HepG2 (cell line): ENCODE data around the gene KLK11. TPM values are rescaled to one million over a fixed set of nuclear protein-coding genes. Genes with fewer than 3 reads are reported as not detected.

Experiments
- ATAC-seq: fragments of 200-7000 bp; cut with Tn5 transposase; 3 replicates; pipeline ENCODE4 v1.9.1; 2020; ENCODE audit warnings: mild to moderate bottlenecking, moderate library complexity
- BruUV-seq: library from RNA; stranded (reverse); fragments of 400-500 nt; replicated peaks from 2 replicates; lab custom pipeline; 2021; lab: Mats Ljungman, UMichigan
- CTCF ChIA-PET: fragments of 300-600 bp; formaldehyde crosslinking; extraction: SDS; loops from one replicate; lab custom pipeline; 2021; ENCODE audit warnings: low total read pairs, inconsistent platforms, low intra/inter-chr PET ratio; lab: Yijun Ruan, JAX
- POLR2A ChIA-PET: fragments of 350-600 bp; sonication (Branson Sonifier 250); formaldehyde crosslinking; loops from one replicate; lab custom pipeline; 2020; ENCODE audit warnings: antibody characterized with exemption, inconsistent platforms; lab: Yijun Ruan, JAX
- DNase-seq: peaks from one replicate; pipeline ENCODE4 v3.0.0-alpha.2; 2015; ENCODE audit warnings: low spot score
- FAIRE-seq: peaks from 3 replicates; lab custom pipeline; 2011; peaks lifted over from hg19 to GRCh38; lab: Jason Lieb, UNC
- H2AFZ ChIP-seq: one replicate; pipeline ENCODE4 v1.6.1; 2011; ENCODE audit warnings: low read length, inconsistent platforms
- H3K27ac ChIP-seq: fragments of 300-600 bp; 3 replicates; pipeline ENCODE4 v1.8.0; 2011; ENCODE audit warnings: mixed run types, mild to moderate bottlenecking, mixed read lengths, low read length, inconsistent platforms; ENCODE audit not compliant: insufficient read depth; ENCODE audit errors: extremely low read length
- H3K27me3 ChIP-seq, 2 experiments: fragments of 200-600 bp in 1 of 2; 2 replicates in 1 of 2; 3 replicates in 1 of 2; pipeline versions ENCODE4 v1.6.0 to v1.8.0; 2011; ENCODE audit warnings: low read length in 2 of 2, mild to moderate bottlenecking in 2 of 2, moderate library complexity in 2 of 2, inconsistent platforms in 1 of 2; ENCODE audit not compliant: insufficient read depth in 2 of 2, control insufficient read depth in 1 of 2
- H3K36me3 ChIP-seq, 2 experiments: fragments of 200-600 bp in 1 of 2; replicated peaks in 1 of 2; 2 replicates in 1 of 2; 3 replicates in 1 of 2; pipeline versions ENCODE4 v1.5.1 to v1.8.0; 2011; ENCODE audit warnings: low read length in 2 of 2, inconsistent platforms in 1 of 2; ENCODE audit not compliant: insufficient read depth in 2 of 2, control insufficient read depth in 1 of 2
- H3K4me1 ChIP-seq: 2 replicates; pipeline ENCODE4 v1.5.1; 2012; ENCODE audit warnings: low read length, inconsistent platforms; ENCODE audit not compliant: insufficient read depth
- H3K4me2 ChIP-seq: 2 replicates; pipeline ENCODE4 v1.6.0; 2011; ENCODE audit warnings: low read depth, low read length, inconsistent platforms
- H3K4me3 ChIP-seq, 3 experiments: fragments of 200-600 bp in 1 of 3; sonication (generic), shearing (Covaris generic) in 1 of 3; replicated peaks in 1 of 3; 2 replicates each; pipeline ENCODE4 v1.5.1; 2011 to 2016; ENCODE audit warnings: low read length in 3 of 3, inconsistent platforms in 2 of 3, low read depth in 2 of 3, mild to moderate bottlenecking in 2 of 3, control low read depth in 1 of 3, mixed read lengths in 1 of 3; ENCODE audit not compliant: insufficient read depth in 1 of 3
- H3K79me2 ChIP-seq: one replicate; pipeline ENCODE4 v1.6.1; 2011; ENCODE audit warnings: low read length, inconsistent platforms; ENCODE audit not compliant: insufficient read depth
- H3K9ac ChIP-seq: 2 replicates; pipeline ENCODE4 v1.6.0; 2011; ENCODE audit warnings: mild to moderate bottlenecking, low read depth, low read length, inconsistent platforms; ENCODE audit not compliant: insufficient read depth
- H3K9me3 ChIP-seq: 2 replicates; pipeline ENCODE4 v1.5.1; 2012; ENCODE audit warnings: mild to moderate bottlenecking, low read length
- H4K20me1 ChIP-seq: 2 replicates; pipeline ENCODE4 v1.6.0; 2011; ENCODE audit warnings: inconsistent platforms, mild to moderate bottlenecking, low read length, moderate library complexity; ENCODE audit not compliant: insufficient read depth
- CENPBD1 ChIP-seq: sonication (generic); formaldehyde crosslinking; IDR thresholded peaks from 2 replicates; pipeline ENCODE4 v1.8.0; 2022; ENCODE audit warnings: missing genetic modification reagents, low read depth, mild to moderate bottlenecking, borderline replicate concordance
- JDP2 ChIP-seq: sonication (generic); formaldehyde crosslinking; IDR thresholded peaks from 2 replicates; pipeline ENCODE4 v1.8.1; 2022; ENCODE audit warnings: missing genetic modification reagents, borderline replicate concordance
- MTF2 ChIP-seq: sonication (generic); formaldehyde crosslinking; IDR thresholded peaks from 2 replicates; pipeline ENCODE4 v1.5.0; 2020; ENCODE audit warnings: missing genetic modification reagents, borderline replicate concordance
- NFYB ChIP-seq: sonication (generic); formaldehyde crosslinking; IDR thresholded peaks from 2 replicates; pipeline ENCODE4 v1.4.0; 2020; ENCODE audit warnings: missing genetic modification reagents
- PRDM10 ChIP-seq: sonication (generic); formaldehyde crosslinking; IDR thresholded peaks from 2 replicates; pipeline ENCODE4 v1.4.0; 2020; ENCODE audit warnings: low read depth, missing genetic modification reagents
- SIN3A ChIP-seq: IDR thresholded peaks from 2 replicates; pipeline ENCODE4 v1.6.1; 2011; ENCODE audit warnings: low read depth, mild to moderate bottlenecking, control low read depth, low read length, borderline replicate concordance
- SRSF4 ChIP-seq: fragments of 200-400 bp; formaldehyde crosslinking; IDR thresholded peaks from one replicate; pipeline ENCODE4 v1.6.1; 2018; ENCODE audit warnings: mild to moderate bottlenecking, low read depth, low read length, moderate library complexity; ENCODE audit not compliant: poor library complexity, severe bottlenecking
- TIGD3 ChIP-seq: sonication (generic); formaldehyde crosslinking; IDR thresholded peaks from 2 replicates; pipeline ENCODE4 v1.5.1; 2020; ENCODE audit warnings: mild to moderate bottlenecking, missing genetic modification reagents, borderline replicate concordance
- ZNF549 ChIP-seq: sonication (generic); formaldehyde crosslinking; IDR thresholded peaks from 2 replicates; pipeline ENCODE4 v1.5.0; 2020; ENCODE audit warnings: missing genetic modification reagents
- ZNF737 ChIP-seq: sonication (generic); formaldehyde crosslinking; IDR thresholded peaks from 2 replicates; pipeline ENCODE4 v1.5.0; 2020; ENCODE audit warnings: missing genetic modification reagents, mild to moderate bottlenecking, borderline replicate concordance
- WGBS: methylation state at CpG from one replicate; pipeline ENCODE4 v1.1.6; 2017; ENCODE audit warnings: low lambda C conversion rate; 5-methylcytosine and 5-hydroxymethylcytosine counted together
- in situ Hi-C: cut with HindIII; loops from 2 replicates; pipeline ENCODE4 v1.10.0; 2017; ENCODE audit warnings: low pct_unique_long_range_greater_than_20kb; ENCODE audit not compliant: extremely low pct_ligation_motif_present
- intact Hi-C: fragments of 100-400 bp; cut with micrococcal nuclease; formaldehyde crosslinking; loops from one replicate; pipeline ENCODE4 v1.10.0; 2022; ENCODE audit not compliant: unreplicated experiment
- polyA plus RNA-seq, 8 experiments: library from polyadenylated mRNA; depleted of rRNA in 3 of 8; stranded (reverse) in 7 of 8; unstranded in 1 of 8; fragments of >200 nt; fragmentation: Illumina TruSeq in 4 of 8; extraction: Trizol in 4 of 8; gene quantifications; 2 replicates each; pipeline versions ENCODE4 v1.2.1 to v1.2.3, GENCODE V29; 2011 to 2016; ENCODE audit warnings: low read depth in 4 of 8, missing spikeins in 1 of 8, mixed read lengths in 1 of 8; ENCODE audit not compliant: insufficient read depth in 1 of 8
- total RNA-seq, 5 experiments: library from RNA; depleted of rRNA; stranded (reverse); fragments of >200 nt; fragmentation: Illumina TruSeq; extraction: Trizol; gene quantifications; 2 replicates each; pipeline ENCODE4 v1.2.3, GENCODE V29; 2016; ENCODE audit warnings: low read depth in 1 of 5
- TF ChIP-seq, protein P1 (sequence below): sonication (generic); formaldehyde crosslinking; IDR thresholded peaks from 2 replicates; pipeline ENCODE4 v1.9.0; 2021; ENCODE audit warnings: missing genetic modification reagents, borderline replicate concordance
- TF ChIP-seq, protein P2 (sequence below): sonication (generic); formaldehyde crosslinking; IDR thresholded peaks from 2 replicates; pipeline ENCODE4 v1.8.1; 2022; ENCODE audit warnings: low read depth, mild to moderate bottlenecking, missing genetic modification reagents

Gene KLK11
- total and polyA plus RNA-seq, 2 of the 13 experiments (the other 11 are each of a cell fraction or from before 2014, with no cell fraction given), result not detected

DNA sequence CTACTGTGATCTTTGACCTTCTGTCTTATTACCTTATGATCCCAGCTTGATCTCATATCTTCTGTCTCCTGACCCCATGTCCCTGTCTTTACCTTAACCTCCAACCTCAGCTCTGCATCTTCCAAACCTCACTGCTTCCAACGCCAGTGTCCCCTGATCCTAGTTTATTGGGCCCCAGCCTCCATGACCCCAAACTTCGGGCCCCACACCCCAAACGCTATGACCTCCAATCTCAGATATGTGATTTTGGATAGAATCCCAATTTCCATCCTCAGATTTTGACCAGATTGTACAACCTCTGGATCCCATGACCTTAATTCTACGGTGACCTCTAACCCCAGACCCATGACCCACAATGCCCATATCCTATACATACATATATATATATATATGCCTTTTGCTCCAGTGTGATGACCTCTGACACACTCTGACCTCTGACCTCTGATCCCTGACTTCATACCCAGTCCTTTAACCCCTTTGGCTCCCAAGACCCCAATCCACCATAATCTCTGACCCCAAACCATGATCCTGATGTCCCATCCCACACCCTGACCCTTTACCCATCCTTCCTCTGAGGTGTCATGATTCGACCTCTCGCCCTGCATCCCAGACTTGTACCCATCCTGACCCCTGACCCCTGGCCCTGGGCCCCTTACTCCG, 4.9 kb upstream of the KLK11 start:
- ATAC-seq (no peak), DNase-seq (no peak)
- CTCF ChIA-PET, result no interaction called here
- Histone ChIP-seq H3K9ac (no peak overlapping the region), H3K4me3 (no peak overlapping the region), H3K9me3 (no peaks in the 10 kb centered on the region), H3K4me1 (no peaks in the 10 kb centered on the region), H3K4me2 (no peak overlapping the region), H3K27ac (no peak overlapping the region), H3K36me3 (no peaks in the 10 kb centered on the region), H3K79me2 (no peaks in the 10 kb centered on the region), H2AFZ (no peak overlapping the region), H4K20me1 (no peaks in the 10 kb centered on the region)
- POLR2A ChIA-PET, result no interaction called here
- no TSS peak for BruUV-seq
- WGBS, result 18% methylated on average over 7 of the region's 7 CpGs
- TF ChIP-seq JDP2 (no peak), SRSF4 (no peak), SIN3A (no peak), MTF2 (no peak), TIGD3 (CRISPR knock-in tag) (no peak), ZNF737 (CRISPR knock-in tag) (no peak), CENPBD1 (no peak), ZNF549 (CRISPR knock-in tag) (no peak), NFYB (CRISPR knock-in tag) (no peak), PRDM10 (CRISPR knock-in tag) (no peak)
- TF ChIP-seq, protein P1, sequence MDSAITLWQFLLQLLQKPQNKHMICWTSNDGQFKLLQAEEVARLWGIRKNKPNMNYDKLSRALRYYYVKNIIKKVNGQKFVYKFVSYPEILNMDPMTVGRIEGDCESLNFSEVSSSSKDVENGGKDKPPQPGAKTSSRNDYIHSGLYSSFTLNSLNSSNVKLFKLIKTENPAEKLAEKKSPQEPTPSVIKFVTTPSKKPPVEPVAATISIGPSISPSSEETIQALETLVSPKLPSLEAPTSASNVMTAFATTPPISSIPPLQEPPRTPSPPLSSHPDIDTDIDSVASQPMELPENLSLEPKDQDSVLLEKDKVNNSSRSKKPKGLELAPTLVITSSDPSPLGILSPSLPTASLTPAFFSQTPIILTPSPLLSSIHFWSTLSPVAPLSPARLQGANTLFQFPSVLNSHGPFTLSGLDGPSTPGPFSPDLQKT (CRISPR knock-in tag), result no peak
- TF ChIP-seq, protein P2, sequence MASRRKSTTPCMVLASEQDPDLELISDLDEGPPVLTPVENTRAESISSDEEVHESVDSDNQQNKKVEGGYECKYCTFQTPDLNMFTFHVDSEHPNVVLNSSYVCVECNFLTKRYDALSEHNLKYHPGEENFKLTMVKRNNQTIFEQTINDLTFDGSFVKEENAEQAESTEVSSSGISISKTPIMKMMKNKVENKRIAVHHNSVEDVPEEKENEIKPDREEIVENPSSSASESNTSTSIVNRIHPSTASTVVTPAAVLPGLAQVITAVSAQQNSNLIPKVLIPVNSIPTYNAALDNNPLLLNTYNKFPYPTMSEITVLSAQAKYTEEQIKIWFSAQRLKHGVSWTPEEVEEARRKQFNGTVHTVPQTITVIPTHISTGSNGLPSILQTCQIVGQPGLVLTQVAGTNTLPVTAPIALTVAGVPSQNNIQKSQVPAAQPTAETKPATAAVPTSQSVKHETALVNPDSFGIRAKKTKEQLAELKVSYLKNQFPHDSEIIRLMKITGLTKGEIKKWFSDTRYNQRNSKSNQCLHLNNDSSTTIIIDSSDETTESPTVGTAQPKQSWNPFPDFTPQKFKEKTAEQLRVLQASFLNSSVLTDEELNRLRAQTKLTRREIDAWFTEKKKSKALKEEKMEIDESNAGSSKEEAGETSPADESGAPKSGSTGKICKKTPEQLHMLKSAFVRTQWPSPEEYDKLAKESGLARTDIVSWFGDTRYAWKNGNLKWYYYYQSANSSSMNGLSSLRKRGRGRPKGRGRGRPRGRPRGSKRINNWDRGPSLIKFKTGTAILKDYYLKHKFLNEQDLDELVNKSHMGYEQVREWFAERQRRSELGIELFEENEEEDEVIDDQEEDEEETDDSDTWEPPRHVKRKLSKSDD, result no peak
- TF ChIP-seq, all 625 proteins: peak for 0
- H3K27me3 ChIP-seq, result peaks cover 4 to 32% of the 10 kb centered on the region in 2 experiments; a peak in 4 of 5 replicates
- FAIRE-seq, result no peak
- in situ Hi-C loops (no loop called here), intact Hi-C loops (no loop called here)
